MG63 (cell line): ENCODE data around the gene BMP7. TPM values are rescaled to one million over a fixed set of nuclear protein-coding genes. Genes with fewer than 3 reads are reported as not detected.

ENCODE experiments used
- DNase-seq: peaks from one replicate; pipeline ENCODE4 v3.0.0-alpha.2; 2020
- H3K27me3 ChIP-seq: fragments of 250-450 bp; sonication (Bioruptor Pico); 2 replicates; pipeline ENCODE4 v1.5.1; 2020; ENCODE audit warnings: mild to moderate bottlenecking, moderate library complexity
- H3K36me3 ChIP-seq: fragments of 250-450 bp; sonication (Bioruptor Pico); 2 replicates; pipeline ENCODE4 v1.5.1; 2020; ENCODE audit warnings: mild to moderate bottlenecking, moderate library complexity
- H3K4me3 ChIP-seq: fragments of 250-450 bp; sonication (Bioruptor Pico); 2 replicates; pipeline ENCODE4 v1.5.1; 2020; ENCODE audit warnings: mild to moderate bottlenecking, moderate library complexity
- H3K9me3 ChIP-seq: fragments of 250-450 bp; sonication (Bioruptor Pico); 2 replicates; pipeline ENCODE4 v1.5.1; 2020; ENCODE audit warnings: mild to moderate bottlenecking, moderate library complexity
- total RNA-seq: library from RNA; depleted of rRNA; stranded (reverse); fragments of >200 nt; shearing (Covaris generic); gene quantifications from 2 replicates; pipeline ENCODE4 v1.2.3, GENCODE V29; 2014; ENCODE audit warnings: low replicate concordance

Gene BMP7
- total RNA-seq, 1 experiment from 2014 or later, result 10.7 TPM

DNA sequence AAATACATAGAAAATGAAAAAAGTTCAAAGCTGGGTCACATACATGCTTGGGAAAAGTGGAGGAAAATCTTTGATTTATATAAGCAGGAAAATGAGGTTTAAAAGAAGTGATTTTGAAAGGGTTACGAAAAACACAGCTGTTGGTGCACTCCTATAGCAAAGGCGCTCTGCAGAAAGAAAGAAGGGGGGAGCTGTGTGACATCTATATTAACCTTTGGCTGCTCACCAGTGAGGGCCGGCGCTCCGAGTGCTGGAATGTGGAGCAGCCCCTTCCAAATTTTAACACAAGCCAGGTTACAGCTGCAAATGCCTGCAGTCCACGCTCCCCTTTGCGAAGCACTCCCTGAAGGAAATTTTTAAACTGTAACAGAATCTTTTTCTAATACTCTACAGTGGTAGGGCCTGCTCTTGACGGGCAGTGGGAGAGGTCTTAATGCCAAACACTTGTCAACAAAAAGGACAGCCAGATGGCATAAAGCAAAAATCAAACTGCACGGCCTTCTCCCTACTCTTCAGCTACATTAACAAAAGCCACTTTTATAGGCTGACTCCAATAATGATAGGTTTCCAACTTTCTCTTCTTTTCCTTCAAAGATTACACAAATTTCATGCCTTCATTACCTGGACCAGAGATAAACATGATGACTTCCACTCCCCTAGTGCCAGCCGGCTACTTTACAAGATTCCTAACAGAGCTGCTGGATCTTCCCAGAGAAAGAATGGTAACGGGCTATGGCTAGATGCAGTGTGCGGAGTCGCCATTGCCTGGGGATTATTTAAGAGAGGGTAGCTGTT, 4.8 kb downstream of the BMP7 start:
- H3K27me3 ChIP-seq, result no peaks in the 10 kb centered on the region
- no peaks in the 10 kb centered on the region for H3K36me3 ChIP-seq
- H3K4me3 ChIP-seq, result no peak overlapping the region
- DNase-seq, result no peak
- H3K9me3 ChIP-seq, result no peaks in the 10 kb centered on the region

DNA sequence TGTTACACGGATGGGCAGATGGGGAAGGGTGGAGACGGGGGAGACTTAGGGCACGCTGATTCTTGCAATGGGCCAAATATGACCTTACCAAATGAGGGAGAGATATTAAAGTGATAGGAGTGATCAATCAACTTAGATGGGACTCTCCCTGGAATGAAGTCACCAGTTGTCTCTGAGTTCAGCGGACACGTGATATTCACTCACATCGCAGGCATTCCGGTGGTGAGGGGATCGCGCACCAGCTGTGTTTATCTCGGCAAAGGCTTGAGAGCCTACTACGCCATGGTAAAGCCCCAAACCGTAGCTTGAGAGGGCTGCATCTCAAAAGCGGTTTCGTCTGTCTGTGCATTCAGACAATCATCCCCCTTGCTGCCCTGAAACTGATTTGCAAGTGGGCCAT, 5.5 kb downstream of the BMP7 start:
- no peak overlapping the region for H3K4me3 ChIP-seq
- H3K36me3 ChIP-seq, result no peaks in the 10 kb centered on the region
- no peak for DNase-seq
- H3K9me3 ChIP-seq, result no peaks in the 10 kb centered on the region
- H3K27me3 ChIP-seq, result no peaks in the 10 kb centered on the region

DNA sequence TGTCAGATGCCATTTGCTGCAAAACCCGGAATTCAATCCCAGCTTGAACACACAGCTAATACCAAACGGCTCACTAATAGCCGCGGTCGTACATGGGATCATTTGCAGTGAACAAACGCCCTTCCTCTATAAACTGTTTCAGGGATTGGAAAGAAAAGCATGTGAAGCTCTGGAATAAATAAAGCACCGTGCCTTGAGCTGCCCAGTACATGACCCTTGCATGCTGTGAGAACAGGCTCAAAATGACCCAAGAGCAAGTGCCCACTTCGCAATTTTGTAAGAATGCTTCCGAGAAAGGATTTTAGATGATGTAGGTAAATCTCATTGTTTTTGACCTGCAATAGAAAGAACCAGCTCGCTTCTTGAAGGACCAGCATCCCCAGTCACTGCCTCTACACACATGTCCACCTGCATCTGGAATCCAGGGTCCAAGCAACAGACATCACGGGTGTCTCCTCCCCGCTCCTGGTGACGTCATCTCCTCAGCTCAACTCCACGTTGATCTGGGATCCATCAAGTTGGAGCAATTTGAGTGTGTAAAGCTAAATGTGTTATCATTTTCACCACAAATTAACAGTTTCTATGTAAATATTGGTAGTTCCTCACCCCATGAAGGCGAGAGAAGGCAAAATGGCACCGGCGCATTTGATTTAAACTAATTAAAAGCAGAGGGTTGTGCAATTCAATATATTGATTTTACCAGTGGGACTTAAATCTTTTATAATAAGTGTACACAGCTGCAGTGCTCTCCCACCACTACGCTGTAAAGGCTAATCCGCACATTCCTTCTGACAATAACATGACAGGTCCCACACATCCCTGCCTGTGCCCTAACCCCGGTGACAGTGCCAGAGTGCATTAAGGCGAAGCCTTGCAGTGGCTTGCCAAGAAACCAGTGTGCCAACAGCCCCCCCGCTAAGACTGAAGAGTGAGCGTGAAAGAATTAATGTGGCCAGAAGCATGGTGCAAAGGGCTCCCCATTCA, 6.2 kb downstream of the BMP7 start:
- DNase-seq, result no peak
- Histone ChIP-seq H3K27me3 (no peaks in the 10 kb centered on the region), H3K4me3 (no peak overlapping the region), H3K9me3 (no peaks in the 10 kb centered on the region), H3K36me3 (no peaks in the 10 kb centered on the region)

DNA sequence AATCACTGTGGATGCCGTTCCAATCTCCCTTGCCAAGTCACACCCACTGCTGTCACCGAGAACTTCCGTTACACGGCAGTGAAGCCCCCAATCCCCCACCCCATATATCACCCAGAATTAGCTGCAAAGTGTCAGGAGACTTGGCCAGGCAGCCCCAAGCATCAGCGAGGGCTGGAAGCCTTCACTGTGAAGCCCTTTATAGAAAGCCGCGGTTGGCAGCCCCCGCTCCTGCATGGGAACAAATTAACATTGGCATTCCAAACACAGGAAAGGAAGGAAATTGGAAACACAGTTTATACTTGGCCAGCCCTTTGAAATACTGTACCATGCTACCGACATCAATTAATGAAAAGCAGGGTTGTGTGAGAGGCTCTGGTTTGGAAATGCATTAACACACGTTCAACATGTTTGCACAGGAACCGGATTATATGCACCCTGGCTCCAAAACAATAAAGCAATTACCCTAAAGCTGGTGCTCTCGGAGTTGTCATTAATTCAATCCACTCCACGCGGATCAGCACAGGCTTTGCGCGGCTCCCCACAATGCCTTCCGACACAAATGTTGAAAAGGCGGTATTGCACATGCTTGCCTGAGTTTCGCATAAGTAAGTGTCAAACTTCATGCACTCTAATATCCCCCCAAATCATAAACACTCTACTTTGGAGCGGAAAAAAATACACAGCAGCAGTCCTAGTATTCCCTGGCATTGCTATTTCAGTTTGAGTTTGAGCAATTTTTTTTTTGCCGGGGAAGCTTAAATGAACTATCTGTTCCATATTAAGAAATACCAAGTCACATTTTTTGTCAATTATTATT, 7.1 kb downstream of the BMP7 start:
- Histone ChIP-seq H3K4me3 (peak overlapping the region; percentile 14), H3K9me3 (no peaks in the 10 kb centered on the region), H3K36me3 (no peaks in the 10 kb centered on the region), H3K27me3 (no peaks in the 10 kb centered on the region)
- DNase-seq, result no peak

DNA sequence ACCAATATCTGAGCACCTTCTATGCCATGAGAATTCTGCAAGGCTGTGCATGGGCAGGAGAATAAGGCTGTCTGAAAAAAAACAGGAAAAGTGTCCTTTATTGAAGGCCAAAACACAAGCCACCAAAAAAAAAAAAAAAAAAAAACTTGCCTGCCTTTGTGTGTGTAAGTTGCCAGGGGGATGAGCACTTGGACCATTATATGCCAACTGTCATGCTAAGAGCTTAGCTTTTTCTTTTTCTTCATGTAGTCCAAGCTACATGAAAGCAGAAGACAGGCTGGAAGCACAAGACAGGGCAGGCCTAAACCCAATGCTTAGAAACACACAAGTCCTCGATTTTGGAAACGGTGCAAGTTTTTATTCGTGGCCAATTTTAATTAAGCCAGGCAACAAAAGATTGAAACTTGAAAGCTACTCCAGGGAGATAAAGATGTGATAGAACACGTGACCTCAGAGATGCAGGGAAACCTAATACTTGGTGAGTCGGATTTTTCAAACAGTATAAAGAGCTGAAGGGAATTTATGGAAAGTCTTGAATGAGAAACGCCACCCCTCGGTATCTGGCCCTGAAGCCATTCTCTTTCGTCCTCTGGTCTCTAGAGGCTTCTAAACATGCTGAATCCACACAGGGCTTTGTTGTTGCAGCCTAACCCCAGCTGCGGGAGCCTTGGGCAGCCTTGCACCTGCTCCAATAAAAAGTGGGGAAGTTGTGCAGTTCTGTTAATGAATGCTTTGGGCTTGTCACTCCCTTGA, 8.6 kb downstream of the BMP7 start:
- Histone ChIP-seq H3K36me3 (no peaks in the 10 kb centered on the region), H3K27me3 (no peaks in the 10 kb centered on the region), H3K4me3 (no peak overlapping the region), H3K9me3 (no peaks in the 10 kb centered on the region)
- DNase-seq, result no peak

DNA sequence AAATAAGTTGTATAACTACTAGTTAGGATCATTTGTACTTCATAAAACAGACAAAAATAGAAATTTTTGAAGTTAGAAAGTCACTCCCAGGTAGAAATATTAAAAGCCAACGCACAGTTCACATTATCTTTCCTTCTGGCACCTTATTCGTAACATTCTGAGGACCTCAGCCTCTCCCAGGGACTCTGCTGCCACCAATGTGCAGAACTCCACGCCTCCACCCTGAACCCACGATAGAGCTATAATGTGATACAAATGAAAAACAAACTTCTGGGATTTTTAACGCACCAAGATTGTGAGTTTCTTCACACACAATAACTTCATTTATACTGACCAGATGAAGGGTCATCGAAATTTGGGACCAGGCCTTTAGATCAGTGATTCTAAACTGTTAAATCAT, 9.5 kb downstream of the BMP7 start:
- Histone ChIP-seq H3K36me3 (no peaks in the 10 kb centered on the region), H3K27me3 (no peaks in the 10 kb centered on the region), H3K9me3 (no peaks in the 10 kb centered on the region), H3K4me3 (no peak overlapping the region)
- DNase-seq, result no peak

DNA sequence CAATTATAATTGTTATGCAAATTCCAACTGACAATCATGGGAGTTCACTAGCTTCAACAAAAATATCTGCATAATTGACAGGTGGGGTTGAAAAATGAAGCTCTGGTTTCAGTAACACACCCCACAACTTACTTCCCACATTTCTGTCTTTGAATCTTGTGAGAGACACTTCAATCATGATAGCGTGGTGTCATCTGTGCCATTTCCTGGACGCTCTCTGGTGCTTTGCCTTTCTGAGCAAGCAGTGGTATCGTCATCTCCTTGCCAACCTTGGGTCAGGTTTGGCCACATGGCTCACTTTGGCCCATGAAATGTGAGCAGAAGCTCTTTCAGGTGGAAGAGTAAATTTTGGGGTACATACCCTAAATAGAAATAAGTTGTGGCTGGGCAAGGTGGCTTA, 10.2 kb downstream of the BMP7 start:
- Histone ChIP-seq H3K36me3 (no peaks in the 10 kb centered on the region), H3K9me3 (no peaks in the 10 kb centered on the region), H3K4me3 (no peak overlapping the region), H3K27me3 (no peaks in the 10 kb centered on the region)
- no peak for DNase-seq

DNA sequence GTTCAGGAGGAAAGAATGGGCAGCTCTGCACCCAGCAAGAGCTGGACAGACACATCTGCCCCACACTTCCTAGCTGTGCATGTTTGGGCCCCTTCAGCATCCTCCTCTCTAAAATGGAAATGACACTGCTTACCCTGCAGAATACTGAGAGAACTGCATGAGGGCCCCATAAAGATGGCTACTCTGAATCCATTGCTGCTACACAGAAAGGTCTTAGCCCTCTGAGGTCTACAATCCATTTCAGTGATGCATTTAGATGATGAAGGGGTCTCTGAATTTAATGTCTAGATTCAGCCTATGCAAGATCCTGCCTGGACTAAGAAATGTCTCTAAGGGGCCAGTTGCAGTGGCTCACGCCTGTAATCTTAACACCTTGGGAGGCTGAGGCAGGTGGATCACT, 11.3 kb downstream of the BMP7 start:
- no peak for DNase-seq
- Histone ChIP-seq H3K36me3 (no peaks in the 10 kb centered on the region), H3K4me3 (no peak overlapping the region), H3K9me3 (no peaks in the 10 kb centered on the region), H3K27me3 (no peaks in the 10 kb centered on the region)

DNA sequence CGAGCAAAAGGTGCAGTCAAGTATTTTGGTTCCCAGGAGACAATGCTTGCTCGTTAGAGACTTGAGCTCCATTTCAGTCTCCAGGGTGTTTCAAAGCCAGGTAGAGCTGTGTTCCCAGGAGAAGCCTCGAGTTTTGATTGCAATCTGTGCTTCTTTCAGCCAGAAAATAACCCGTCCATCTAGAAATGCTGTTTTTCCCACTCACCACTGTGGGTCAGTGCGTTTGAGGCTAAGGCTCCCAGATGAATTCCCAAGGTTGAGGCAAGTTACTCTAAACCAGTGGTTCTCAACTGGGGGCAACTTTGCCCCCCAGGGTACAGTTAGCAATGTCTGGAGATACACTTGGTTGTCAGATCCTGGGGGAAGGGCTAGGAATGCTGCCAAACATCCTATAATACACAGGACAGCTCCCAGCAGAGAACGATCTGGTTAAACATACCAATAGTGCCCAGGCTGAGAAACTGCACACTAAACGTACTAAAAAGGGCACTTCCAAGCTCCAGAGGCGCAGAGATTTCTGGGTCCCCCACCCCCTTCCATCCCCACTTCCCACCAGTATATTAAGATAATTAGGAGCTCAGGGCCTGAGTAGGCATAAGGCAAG, 13.8 kb downstream of the BMP7 start:
- Histone ChIP-seq H3K27me3 (no peaks in the 10 kb centered on the region), H3K4me3 (no peak overlapping the region)

DNA sequence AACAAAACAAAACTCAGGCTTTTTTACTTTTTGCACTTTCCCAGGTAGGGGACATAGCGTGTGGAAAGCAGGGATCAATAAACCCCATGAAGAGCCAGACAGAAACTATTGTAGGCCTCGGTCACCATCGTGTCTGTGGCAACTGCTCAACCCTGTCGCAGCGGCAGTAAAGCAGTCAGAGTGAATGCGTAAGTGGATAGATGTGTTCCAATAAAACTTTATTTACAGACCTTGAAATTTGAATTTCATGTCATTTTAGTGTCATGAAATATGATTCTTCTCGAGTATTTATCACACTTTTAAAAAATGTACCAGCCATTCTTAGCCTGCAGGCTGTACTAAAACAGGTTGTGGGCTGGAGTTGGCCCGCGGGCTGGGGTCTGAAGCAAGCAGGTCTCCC, 14.5 kb downstream of the BMP7 start:
- H3K9me3 ChIP-seq, result no peaks in the 10 kb centered on the region
- no peaks in the 10 kb centered on the region for H3K36me3 ChIP-seq
- H3K4me3 ChIP-seq, result no peak overlapping the region
- no peak for DNase-seq
- no peaks in the 10 kb centered on the region for H3K27me3 ChIP-seq

More for the DNA sequence above, 13.8 kb downstream of the BMP7 start:
- Histone ChIP-seq H3K36me3 (no peaks in the 10 kb centered on the region), H3K9me3 (no peaks in the 10 kb centered on the region)
- no peak for DNase-seq

DNA sequence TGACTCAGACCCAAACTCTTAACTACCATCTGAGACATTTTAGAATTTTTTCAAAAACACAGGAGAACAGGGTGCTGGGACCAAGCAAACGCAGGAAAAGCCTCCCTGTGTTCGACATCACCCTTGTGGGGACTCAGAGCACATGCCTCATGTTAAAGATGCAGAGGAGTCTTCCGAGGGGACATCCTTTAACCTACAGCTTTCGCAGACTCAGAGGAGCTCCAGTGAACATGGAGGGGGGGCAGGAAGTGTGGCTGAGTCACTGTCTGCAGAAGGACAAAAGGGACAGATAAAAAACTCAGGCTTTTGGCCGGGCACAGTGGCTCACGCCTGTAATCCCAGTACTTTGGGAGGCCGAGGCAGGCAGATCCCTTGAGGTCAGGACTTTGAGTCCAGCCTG, 15.1 kb downstream of the BMP7 start:
- H3K9me3 ChIP-seq, result no peaks in the 10 kb centered on the region
- no peak overlapping the region for H3K4me3 ChIP-seq
- DNase-seq, result no peak
- H3K36me3 ChIP-seq, result no peaks in the 10 kb centered on the region
- H3K27me3 ChIP-seq, result no peaks in the 10 kb centered on the region

DNA sequence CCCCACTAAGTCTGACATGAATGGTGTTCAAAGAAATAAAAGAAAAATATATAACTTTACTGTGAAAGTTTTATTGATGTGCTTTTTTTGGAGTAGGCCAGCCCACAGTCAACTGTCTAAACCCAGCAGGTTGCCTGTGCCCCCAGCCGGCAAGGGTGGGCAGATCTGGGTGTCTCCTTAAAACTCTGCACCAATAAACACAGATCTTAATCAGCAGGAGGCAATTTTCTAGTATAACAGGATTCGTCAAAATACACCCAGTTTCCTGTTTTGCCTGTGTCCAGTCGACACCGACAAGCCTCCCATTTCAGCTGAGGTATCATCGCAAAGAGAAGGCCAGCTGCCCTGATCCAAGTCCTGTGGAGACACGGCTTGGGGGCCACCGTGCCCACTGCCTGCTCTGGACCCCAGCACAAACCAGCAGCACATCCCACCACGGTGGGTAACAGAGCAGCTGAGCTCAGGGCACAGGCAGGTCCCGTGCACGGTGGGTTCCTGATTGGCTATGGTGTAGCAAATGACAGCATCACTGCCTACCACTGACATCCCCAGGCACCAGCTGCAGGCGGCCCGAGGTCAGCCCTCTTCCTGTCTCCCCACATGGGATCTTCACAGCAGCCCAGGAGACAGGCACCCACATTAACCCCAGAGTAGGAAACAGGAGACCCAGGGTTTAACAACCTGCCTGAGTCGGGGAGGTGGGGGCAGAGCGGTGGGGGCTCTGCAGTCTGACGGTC, 15.7 kb downstream of the BMP7 start:
- no peaks in the 10 kb centered on the region for H3K36me3 ChIP-seq
- no peak for DNase-seq
- H3K27me3 ChIP-seq, result no peaks in the 10 kb centered on the region
- H3K9me3 ChIP-seq, result no peaks in the 10 kb centered on the region
- no peak overlapping the region for H3K4me3 ChIP-seq

DNA sequence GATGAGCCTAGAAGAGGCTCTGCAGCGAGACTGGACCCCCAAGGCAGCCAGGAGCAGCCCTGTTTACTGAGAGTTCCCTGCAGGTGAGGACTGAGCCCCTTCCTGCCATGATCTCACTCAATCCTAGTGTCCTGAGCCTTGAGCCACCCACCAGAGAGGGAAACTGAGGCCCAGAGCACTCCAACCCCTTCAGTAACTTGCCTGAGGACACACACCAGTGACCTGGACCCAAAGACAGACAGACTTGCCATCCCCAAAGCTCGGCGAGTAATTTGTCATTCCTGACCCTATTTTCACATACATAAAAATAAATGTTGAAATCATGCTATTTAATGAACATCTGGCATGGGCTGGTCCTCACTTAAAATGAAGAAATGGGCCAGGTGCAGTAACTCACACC, 16.7 kb downstream of the BMP7 start:
- Histone ChIP-seq H3K36me3 (no peaks in the 10 kb centered on the region), H3K27me3 (no peaks in the 10 kb centered on the region), H3K4me3 (no peak overlapping the region), H3K9me3 (no peaks in the 10 kb centered on the region)
- DNase-seq, result no peak

DNA sequence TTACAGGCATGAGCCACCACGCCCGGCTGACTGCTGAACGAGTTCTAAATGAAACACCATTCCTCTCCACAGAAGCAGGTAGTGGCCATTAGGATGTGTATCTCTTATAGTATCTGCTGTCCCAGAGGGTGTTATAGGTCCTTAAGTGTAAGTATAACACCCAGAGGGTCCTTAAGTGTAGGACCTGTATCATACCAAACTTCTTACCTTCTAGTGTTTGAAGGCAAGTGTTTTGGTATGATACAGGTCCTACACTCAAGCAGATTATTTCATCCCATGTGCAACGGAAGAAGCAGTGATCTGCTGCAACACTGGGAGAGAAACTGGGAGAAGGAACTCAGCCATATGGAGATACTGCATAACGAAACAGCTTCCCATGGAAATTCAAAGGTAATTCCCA, 17.4 kb downstream of the BMP7 start:
- Histone ChIP-seq H3K4me3 (no peak overlapping the region), H3K27me3 (no peaks in the 10 kb centered on the region), H3K36me3 (no peaks in the 10 kb centered on the region), H3K9me3 (no peaks in the 10 kb centered on the region)
- DNase-seq, result no peak

DNA sequence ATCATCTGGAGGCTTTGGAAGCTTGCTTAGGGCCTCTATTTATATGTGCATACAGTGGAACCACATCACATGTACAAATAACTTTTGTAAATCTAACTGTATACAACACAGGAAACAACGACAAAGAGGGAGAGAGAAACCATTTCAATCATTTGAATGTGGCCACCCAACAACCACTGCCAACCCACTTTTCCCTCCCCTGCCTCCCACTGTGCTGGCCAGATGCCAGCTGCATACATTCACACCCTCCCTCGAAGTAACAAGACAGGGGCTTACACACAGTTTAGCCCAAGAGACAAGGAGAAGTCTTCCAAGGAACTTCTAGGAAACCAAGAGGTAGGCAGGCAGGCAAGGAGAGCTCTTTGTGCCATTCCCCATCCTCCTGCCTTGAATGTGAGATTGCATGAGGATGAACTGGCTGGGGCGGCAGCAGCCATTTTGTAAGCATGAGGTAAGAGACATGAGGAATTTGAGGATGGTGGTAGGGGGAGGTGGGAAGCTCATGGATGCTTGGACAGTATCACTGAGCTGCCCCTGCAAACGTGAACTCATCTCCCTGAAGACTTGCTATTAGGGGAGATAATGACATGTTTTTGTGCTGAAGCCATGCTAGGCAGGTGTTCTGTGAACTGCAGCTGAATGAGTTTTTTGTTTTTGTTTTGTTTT, 18.2 kb downstream of the BMP7 start:
- Histone ChIP-seq H3K4me3 (no peak overlapping the region), H3K36me3 (no peaks in the 10 kb centered on the region), H3K27me3 (no peaks in the 10 kb centered on the region), H3K9me3 (no peaks in the 10 kb centered on the region)
- DNase-seq, result no peak
